Rectal smooth muscle tissue (tissue), 1 donor: Measurements from ENCODE around the gene NDUFS7.

Experiments used
- H3K27ac ChIP-seq: one replicate; pipeline ENCODE4 v1.7.0; 2013; ENCODE audit warnings: low read depth, low read length, inconsistent platforms
- H3K27me3 ChIP-seq: one replicate; pipeline ENCODE4 v1.7.0; 2013; ENCODE audit warnings: low read length; ENCODE audit not compliant: control insufficient read depth, insufficient read depth
- H3K36me3 ChIP-seq: one replicate; pipeline ENCODE4 v1.7.0; 2013; ENCODE audit warnings: low read length; ENCODE audit not compliant: control insufficient read depth, insufficient read depth
- H3K4me1 ChIP-seq: one replicate; pipeline ENCODE4 v1.7.0; 2013; ENCODE audit warnings: low read length; ENCODE audit not compliant: control insufficient read depth, insufficient read depth
- H3K4me3 ChIP-seq: one replicate; pipeline ENCODE4 v1.7.0; 2013; ENCODE audit warnings: low read length
- H3K9ac ChIP-seq: one replicate; pipeline ENCODE4 v1.7.0; 2013; ENCODE audit warnings: low read length

The NDUFS7 gene

GRCh38 chr19:1393841-1394240 is 10.1 kb downstream of the NDUFS7 start:
- Histone ChIP-seq H3K27me3 (no peaks in the 10 kb centered on the region), H3K4me1 (no peaks in the 10 kb centered on the region), H3K36me3 (peaks cover 24% of the 10 kb centered on the region), H3K4me3 (no peak overlapping the region), H3K27ac (no peak overlapping the region), H3K9ac (no peak overlapping the region)

DNA sequence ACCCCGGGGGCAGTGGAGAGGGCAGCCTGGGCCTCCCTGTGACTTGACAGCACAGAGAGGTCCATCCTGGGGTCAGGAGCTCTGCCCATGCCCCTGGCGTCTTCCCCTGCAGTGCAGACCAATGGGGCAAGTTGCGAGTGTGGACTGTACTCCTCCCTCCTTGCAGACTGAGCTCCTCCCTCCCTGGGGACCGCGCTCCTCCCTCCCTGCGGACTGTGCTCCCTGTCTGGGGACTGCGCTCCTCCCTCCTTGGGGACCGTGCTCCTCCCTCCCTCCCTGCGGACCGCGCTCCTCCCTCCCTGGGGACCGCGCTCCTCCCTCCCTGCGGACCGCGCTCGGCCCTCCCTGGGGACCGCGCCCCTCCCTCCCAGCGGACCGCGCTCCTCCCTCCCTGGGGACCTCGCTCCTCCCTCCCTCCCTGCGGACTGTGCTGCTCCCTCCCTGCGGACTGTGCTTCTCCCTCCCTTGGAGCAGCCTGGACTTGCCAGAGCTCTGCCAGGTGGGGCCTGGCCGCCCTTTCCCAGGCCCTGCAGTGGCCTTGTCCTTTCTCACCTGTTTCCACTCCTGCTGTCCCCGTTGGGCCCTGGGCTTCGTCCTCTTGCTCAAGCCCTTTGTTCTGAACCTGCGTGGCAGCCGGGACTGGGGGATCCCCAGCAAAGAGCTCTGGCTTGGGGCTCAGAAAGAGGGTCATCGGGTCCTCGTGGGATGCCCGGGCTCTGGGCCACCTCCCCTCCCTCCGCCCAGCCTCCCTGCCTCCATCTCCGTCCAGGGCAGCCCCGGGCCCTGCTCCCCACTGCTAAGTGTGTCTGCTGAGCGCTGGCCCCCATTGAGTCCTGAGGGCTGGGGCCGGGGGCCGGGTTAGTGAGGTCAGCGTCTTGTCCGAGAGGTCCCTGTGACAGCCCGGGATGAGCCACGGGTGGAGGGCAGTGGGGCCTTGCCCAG is 10.8 kb downstream of the NDUFS7 start:
- no peak overlapping the region for H3K9ac ChIP-seq
- no peak overlapping the region for H3K4me3 ChIP-seq
- peaks cover 17% of the 10 kb centered on the region for H3K36me3 ChIP-seq

GRCh38 chr19:1395194-1396018 is 11.7 kb downstream of the NDUFS7 start:
- Histone ChIP-seq H3K36me3 (peaks cover 15% of the 10 kb centered on the region), H3K27me3 (peaks cover 4% of the 10 kb centered on the region), H3K9ac (no peak overlapping the region), H3K4me3 (no peak overlapping the region), H3K27ac (no peak overlapping the region), H3K4me1 (no peaks in the 10 kb centered on the region)

More for the DNA sequence above, 10.8 kb downstream of the NDUFS7 start:
- H3K27me3 ChIP-seq, result peaks cover 4% of the 10 kb centered on the region
- H3K4me1 ChIP-seq, result no peaks in the 10 kb centered on the region
- no peak overlapping the region for H3K27ac ChIP-seq

GRCh38 chr19:1396019-1396767 is 12.5 kb downstream of the NDUFS7 start:
- Histone ChIP-seq H3K27me3 (peaks cover 4% of the 10 kb centered on the region), H3K4me3 (no peak overlapping the region), H3K4me1 (peaks cover 2% of the 10 kb centered on the region), H3K9ac (no peak overlapping the region), H3K36me3 (peaks cover 12% of the 10 kb centered on the region), H3K27ac (no peak overlapping the region)

DNA sequence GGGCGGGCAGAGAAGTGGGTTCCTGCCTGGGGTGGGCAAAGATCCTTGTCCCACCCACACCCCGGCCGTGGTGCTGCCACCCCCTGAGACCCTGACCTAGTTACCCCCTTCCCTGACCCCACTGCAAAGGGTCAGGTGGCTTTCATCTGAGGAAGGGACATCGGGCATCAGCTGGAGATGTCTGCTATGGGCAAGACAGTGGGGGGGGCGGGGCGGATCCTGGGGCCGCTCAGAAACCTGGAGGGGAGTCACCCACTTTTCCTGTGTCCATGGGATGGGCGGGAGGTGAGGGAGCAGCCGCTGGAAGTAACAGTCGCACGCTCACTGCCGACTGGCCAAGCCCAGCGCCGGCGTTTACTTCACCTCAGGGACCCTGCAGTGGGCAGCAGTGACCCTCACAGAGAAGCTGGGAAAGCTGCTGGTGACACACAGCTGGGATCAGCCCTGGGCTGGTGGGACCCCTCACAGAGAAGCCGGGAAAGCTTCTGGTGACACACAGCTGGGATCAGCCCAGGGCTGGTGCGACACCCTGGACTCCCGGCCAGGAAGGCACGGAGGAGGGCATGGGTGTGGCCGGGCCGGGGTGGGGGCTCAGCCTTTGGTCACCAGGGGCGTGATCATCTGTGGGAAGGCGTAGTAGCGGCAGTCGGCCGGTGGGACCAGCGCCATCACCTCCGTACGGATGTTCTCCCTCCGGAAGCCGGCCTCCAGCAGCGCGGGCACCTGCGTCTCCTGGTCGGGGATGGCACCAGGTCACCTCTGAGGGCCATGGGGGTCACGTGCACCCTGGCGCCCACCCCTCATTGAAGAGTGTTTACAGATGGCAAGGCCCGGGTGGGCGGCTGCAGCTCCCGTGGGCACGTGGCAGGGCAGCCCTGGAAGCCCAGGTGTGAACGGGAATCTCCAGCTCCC is 13.3 kb downstream of the NDUFS7 start:
- no peak overlapping the region for H3K9ac ChIP-seq

GRCh38 chr19:1397838-1398237 is 14.1 kb downstream of the NDUFS7 start:
- Histone ChIP-seq H3K27me3 (peaks cover 12% of the 10 kb centered on the region), H3K27ac (no peak overlapping the region), H3K4me1 (peaks cover 2% of the 10 kb centered on the region), H3K4me3 (no peak overlapping the region), H3K9ac (no peak overlapping the region), H3K36me3 (peaks cover 9% of the 10 kb centered on the region)

More for the DNA sequence above, 13.3 kb downstream of the NDUFS7 start:
- Histone ChIP-seq H3K4me1 (peaks cover 2% of the 10 kb centered on the region), H3K27ac (no peak overlapping the region), H3K4me3 (no peak overlapping the region), H3K27me3 (peaks cover 5% of the 10 kb centered on the region), H3K36me3 (peaks cover 12% of the 10 kb centered on the region)

DNA sequence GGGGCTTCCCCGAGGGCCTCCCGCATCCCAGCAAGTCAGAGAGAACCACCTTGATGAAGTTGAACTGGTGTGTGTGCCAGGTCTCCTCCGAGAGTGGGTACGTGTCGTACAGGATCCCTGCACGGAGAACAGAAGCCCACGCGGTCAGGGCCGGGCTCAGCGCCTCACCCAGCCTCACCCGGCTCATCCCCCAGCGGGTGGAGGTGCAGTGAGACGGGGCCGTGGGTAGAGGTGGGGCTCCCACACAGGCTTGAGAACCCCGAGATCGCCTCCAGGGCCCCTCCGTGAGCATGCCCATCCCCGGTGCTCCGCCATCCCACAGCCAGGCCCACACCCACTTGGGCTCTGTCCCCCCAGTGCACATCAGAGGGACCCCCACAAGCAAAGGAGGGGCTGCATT is 15.4 kb downstream of the NDUFS7 start:
- H3K4me3 ChIP-seq, result no peak overlapping the region
- peaks cover 15% of the 10 kb centered on the region for H3K27me3 ChIP-seq
- H3K9ac ChIP-seq, result no peak overlapping the region
- no peak overlapping the region for H3K27ac ChIP-seq
- H3K36me3 ChIP-seq, result no peaks in the 10 kb centered on the region
- H3K4me1 ChIP-seq, result peaks cover 2% of the 10 kb centered on the region

GRCh38 chr19:1399745-1400144 is 16.0 kb downstream of the NDUFS7 start:
- Histone ChIP-seq H3K27ac (no peak overlapping the region), H3K9ac (no peak overlapping the region), H3K4me1 (peaks cover 2% of the 10 kb centered on the region), H3K36me3 (no peaks in the 10 kb centered on the region), H3K4me3 (no peak overlapping the region), H3K27me3 (peaks cover 15% of the 10 kb centered on the region)

GRCh38 chr19:1400281-1401137 is 16.8 kb downstream of the NDUFS7 start:
- no peak overlapping the region for H3K9ac ChIP-seq
- no peak overlapping the region for H3K27ac ChIP-seq
- peak overlapping the region; percentile 67 for H3K4me3 ChIP-seq
- no peaks in the 10 kb centered on the region for H3K36me3 ChIP-seq
- peaks cover 2% of the 10 kb centered on the region for H3K4me1 ChIP-seq
- peaks cover 15% of the 10 kb centered on the region for H3K27me3 ChIP-seq

- Histone ChIP-seq H3K4me3 (peak within 1 kb of the TSS; percentile 67), H3K36me3 (no peaks in the 10 kb centered on the region), H3K9ac (no peak within 1 kb of the TSS), H3K27ac (no peak within 1 kb of the TSS), H3K27me3 (peaks cover 15% of the 10 kb centered on the region), H3K4me1 (peaks cover 2% of the 10 kb centered on the region)
These were observed 17.6 kb downstream of the NDUFS7 start, which contains the start of gene GAMT for GRCh38 chr19:1401138-1401888. GAMT (minus strand) TSS chr19:1401542; CDS start chr19:1401476, 66 bp downstream.
